ENCODE data around the gene LRP5.
"Not testable (repeated sequence)": the region's sequence is repeated elsewhere in the genome, so short reads cannot be mapped to it uniquely, and the experiment has no call there.

LRP5 gene

GRCh38 chr11:68469642-68470041, 157.3 kb downstream of the LRP5 start:
- DNase-seq (ENCODE audit: low spot score) = no peak

DNA sequence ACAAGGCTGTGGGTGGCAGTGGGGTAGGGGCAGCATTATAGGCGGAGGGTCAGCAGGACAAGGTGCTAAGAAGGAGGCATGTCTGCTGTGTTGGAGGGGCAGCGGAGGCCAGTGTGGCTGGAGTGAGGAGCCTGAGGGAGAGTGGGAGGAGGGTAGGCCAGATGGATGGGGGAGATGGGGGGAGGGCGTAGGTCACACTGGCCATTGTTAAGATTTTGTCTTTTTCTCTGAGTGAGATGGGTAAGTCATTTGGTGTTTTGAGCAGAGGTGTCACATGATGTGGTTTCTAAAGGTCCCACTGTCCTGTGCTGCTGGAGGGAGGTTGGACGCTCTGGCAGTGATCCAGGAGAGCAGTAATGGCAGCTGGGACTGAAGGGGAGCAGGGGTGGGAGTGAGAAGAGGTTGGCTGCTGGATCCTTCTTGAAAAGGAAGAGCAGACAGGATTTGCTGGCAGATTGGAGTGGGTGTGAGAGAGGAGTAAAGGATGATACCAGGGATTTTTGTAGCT, 158.0 kb downstream of the LRP5 start:
- DNase-seq (ENCODE audit: low spot score) = no peak

GRCh38 chr11:68471360-68472340, 159.3 kb downstream of the LRP5 start:
- DNase-seq (ENCODE audit: low spot score) = peak; percentile 88

- DNase-seq (ENCODE audit: low spot score) = no peak
Measured at GRCh38 chr11:68472778-68473177, 160.4 kb downstream of the LRP5 start.

- DNase-seq (ENCODE audit: low spot score) = no peak
Measured at GRCh38 chr11:68473693-68474092, 161.3 kb downstream of the LRP5 start.

GRCh38 chr11:68475626-68476025, 163.2 kb downstream of the LRP5 start:
- not testable (repeated sequence) for DNase-seq (ENCODE audit: low spot score)

DNA sequence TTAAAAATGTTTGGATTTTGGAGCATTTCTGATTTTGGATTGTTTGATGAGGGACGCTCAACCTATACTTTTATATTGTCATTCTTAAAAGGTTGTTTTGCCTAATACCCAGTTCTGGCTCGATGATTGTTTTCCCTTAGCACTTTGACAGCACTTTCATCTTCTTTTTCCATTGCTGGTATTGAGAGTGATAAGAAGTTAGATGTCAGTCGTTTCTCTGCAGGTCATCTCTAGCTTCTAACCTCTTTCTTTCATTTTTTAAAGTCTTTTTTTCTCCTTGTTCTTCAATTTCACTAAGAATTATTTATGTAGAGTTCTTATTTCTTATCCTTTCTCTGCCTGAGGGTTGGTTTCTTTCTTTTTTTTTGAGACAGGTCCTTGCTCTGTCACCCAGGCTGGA, 167.0 kb downstream of the LRP5 start:
- no peak for DNase-seq (ENCODE audit: low spot score)

- no peak for DNase-seq (ENCODE audit: low spot score)
Measured at GRCh38 chr11:68480193-68480592, 167.8 kb downstream of the LRP5 start.

- DNase-seq (ENCODE audit: low spot score) = no peak
Measured at GRCh38 chr11:68480852-68481510, 168.6 kb downstream of the LRP5 start.

GRCh38 chr11:68481579-68482240, 169.3 kb downstream of the LRP5 start:
- no peak for DNase-seq (ENCODE audit: low spot score)

DNA sequence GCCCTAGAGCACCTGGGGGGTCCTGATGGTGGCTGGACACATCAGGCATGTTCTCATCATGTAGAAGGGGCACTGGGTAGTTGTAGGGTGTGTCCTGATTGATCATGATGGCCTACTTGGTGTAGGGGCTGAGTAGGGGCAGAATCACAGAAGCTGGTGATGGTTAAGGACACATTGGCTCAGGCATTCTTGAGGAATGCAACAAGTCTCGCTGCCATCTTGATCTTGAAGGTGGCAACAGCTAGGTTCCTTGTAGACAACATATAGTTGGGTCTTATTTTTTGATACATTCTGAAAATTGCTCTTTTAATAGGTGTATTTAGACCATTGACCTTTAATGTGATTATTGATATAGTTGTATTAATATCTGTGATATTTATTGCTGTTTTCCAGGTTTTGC, 176.2 kb downstream of the LRP5 start:
- no peak for DNase-seq (ENCODE audit: low spot score)

GRCh38 chr11:68495220-68495729, 182.9 kb downstream of the LRP5 start:
- no peak for DNase-seq (ENCODE audit: low spot score)

GRCh38 chr11:68495872-68496271, 183.5 kb downstream of the LRP5 start:
- peak; percentile 26 for DNase-seq (ENCODE audit: low spot score)

- DNase-seq (ENCODE audit: low spot score) = no peak
Measured at GRCh38 chr11:68497761-68498160, 185.4 kb downstream of the LRP5 start.

GRCh38 chr11:68498321-68498720, 185.9 kb downstream of the LRP5 start:
- DNase-seq (ENCODE audit: low spot score) = no peak
